Body of pancreas (tissue), 4 donors: ENCODE measurements around the gene OR52J3. TPM values are rescaled to one million over a fixed set of nuclear protein-coding genes. Genes with fewer than 3 reads are reported as not detected.

ENCODE experiments used
- ATAC-seq: fragments of 150-250 bp; one replicate; pipeline ENCODE4 v1.9.1; 2016
- DNase-seq, 4 donors: peaks; one replicate each; pipeline ENCODE4 v3.0.0-alpha.2; 2019
- H3K27ac ChIP-seq, 4 donors: fragments of 200-600 bp; sonication (generic); 1 replicate in 3 of 4; 2 replicates in 1 of 4; pipeline versions ENCODE4 v1.5.1 to v1.6.1; 2016 to 2019; ENCODE audit warnings: mild to moderate bottlenecking in 1 of 4, mixed read lengths in 1 of 4, moderate library complexity in 1 of 4
- H3K27me3 ChIP-seq, 2 donors: fragments of 200-600 bp; sonication (generic); one replicate each; pipeline ENCODE4 v1.6.0; 2016; ENCODE audit warnings: mild to moderate bottlenecking in 1 of 2
- H3K36me3 ChIP-seq, 2 donors: fragments of 200-600 bp; sonication (generic); replicated peaks in 1 of 2; 2 replicates each; pipeline ENCODE4 v1.5.1; 2016; ENCODE audit warnings: low read depth in 2 of 2; ENCODE audit not compliant: insufficient read depth in 1 of 2
- H3K4me1 ChIP-seq: fragments of 200-600 bp; sonication (generic); one replicate; pipeline ENCODE4 v1.6.0; 2016
- H3K4me3 ChIP-seq, 2 donors: fragments of 200-600 bp; sonication (generic); 1 replicate in 1 of 2; 2 replicates in 1 of 2; pipeline ENCODE4 v1.5.1; 2016 to 2019
- H3K9me3 ChIP-seq, 3 donors: fragments of 200-600 bp; sonication (generic); 1 replicate in 2 of 3; 2 replicates in 1 of 3; pipeline ENCODE4 v1.5.1; 2016
- CTCF ChIP-seq, 7 experiments: fragments of 450-650 bp in 4 of 7; fragments of 200-600 bp in 3 of 7; sonication (generic) in 3 of 7; IDR thresholded peaks; one replicate each; pipeline ENCODE4 v1.5.1; 2016 to 2019; ENCODE audit warnings: antibody characterized with exemption in 7 of 7
- POLR2A ChIP-seq, 3 donors: fragments of 450-650 bp; IDR thresholded peaks; one replicate each; pipeline ENCODE4 v1.6.1; 2016; ENCODE audit warnings: antibody characterized with exemption in 3 of 3, mild to moderate bottlenecking in 2 of 3
- WGBS, 2 donors: methylation state at CpG; one replicate each; pipeline ENCODE4 v1.1.5; 2017; 5-methylcytosine and 5-hydroxymethylcytosine counted together
- intact Hi-C: fragments of 100-400 bp; cut with DNase I; formaldehyde crosslinking; loops from one replicate; pipeline ENCODE4 v1.15.1; 2023
- total RNA-seq, 2 donors: library from RNA; depleted of rRNA; stranded (reverse); fragments of >200 nt; gene quantifications; one replicate each; pipeline ENCODE4 v1.1.0, GENCODE V29; 2016

Gene OR52J3
- not detected for total RNA-seq

GRCh38 chr11:5046226-5046625 is at the start of gene OR52J3:
TSS of gene OR52J3 (plus strand) at chr11:5046526. CDS start at chr11:5046526, 0 bp downstream.
- no peaks in the 10 kb centered on the region for H3K4me1 ChIP-seq
- intact Hi-C loops, result no loop called here
- H3K27me3 ChIP-seq, result no peaks in the 10 kb centered on the region
- TF ChIP-seq POLR2A (IDR thresholded peaks at IDR 0.05) (no peak), CTCF (IDR thresholded peaks at IDR 0.05) (no peak)
- ATAC-seq (no peak), DNase-seq (no peak)
- H3K36me3 ChIP-seq, result no peaks in the 10 kb centered on the region
- H3K9me3 ChIP-seq, result no peaks in the 10 kb centered on the region
- WGBS, 2 donors, result 27 to 53% methylated on average over 1 of the region's 1 CpG
- no peak within 1 kb of the TSS for H3K4me3 ChIP-seq
- H3K27ac ChIP-seq, result no peak within 1 kb of the TSS

GRCh38 chr11:5004424-5005274 is 41.7 kb upstream of the OR52J3 start:
- Histone ChIP-seq H3K27me3 (no peaks in the 10 kb centered on the region), H3K4me1 (no peaks in the 10 kb centered on the region), H3K9me3 (no peaks in the 10 kb centered on the region), H3K27ac (no peak overlapping the region), H3K4me3 (no peak overlapping the region), H3K36me3 (no peaks in the 10 kb centered on the region)
- intact Hi-C loops, result loop anchor here (5.0 to 10.0 kb wide), 2 partner anchors 367 to 820 kb away; partner anchors contain the start of gene OR51D1
- 21 to 23% methylated on average over 6 of the region's 6 CpGs for WGBS, 2 donors
- ATAC-seq (peak; percentile 65), DNase-seq (peak; percentile 61 to 83 (median 70))
- no peak for TF ChIP-seq POLR2A (IDR thresholded peaks at IDR 0.05)
- peak in 6 of 7 experiments; percentile 56 to 79 (median 63) for TF ChIP-seq CTCF (IDR thresholded peaks at IDR 0.05)

GRCh38 chr11:5007561-5007960 is 38.8 kb upstream of the OR52J3 start:
- TF ChIP-seq CTCF (IDR thresholded peaks at IDR 0.05), result no peak
- TF ChIP-seq POLR2A (IDR thresholded peaks at IDR 0.05), result no peak
- intact Hi-C loops, result loop anchor here (5.0 to 10.0 kb wide), 2 partner anchors 370 to 823 kb away; partner anchors contain the start of gene OR51D1

GRCh38 chr11:5011254-5011653 is 35.1 kb upstream of the OR52J3 start:
- Histone ChIP-seq H3K9me3 (no peaks in the 10 kb centered on the region), H3K27ac (no peak overlapping the region), H3K4me3 (no peak overlapping the region), H3K27me3 (no peaks in the 10 kb centered on the region), H3K4me1 (no peaks in the 10 kb centered on the region), H3K36me3 (no peaks in the 10 kb centered on the region)
- no peak for TF ChIP-seq POLR2A (IDR thresholded peaks at IDR 0.05)
- TF ChIP-seq CTCF (IDR thresholded peaks at IDR 0.05), result no peak
- intact Hi-C loops, result no loop called here
- no peak for DNase-seq
- no peak for ATAC-seq
- WGBS, 2 donors, result 61 to 66% methylated on average over 8 of the region's 8 CpGs

More at GRCh38 chr11:5007561-5007960, 38.8 kb upstream of the OR52J3 start:
- Histone ChIP-seq H3K4me3 (no peak overlapping the region), H3K4me1 (no peaks in the 10 kb centered on the region), H3K36me3 (no peaks in the 10 kb centered on the region), H3K27ac (no peak overlapping the region), H3K9me3 (no peaks in the 10 kb centered on the region), H3K27me3 (no peaks in the 10 kb centered on the region)
- 45 to 58% methylated on average over 2 of the region's 2 CpGs for WGBS, 2 donors
- DNase-seq, result no peak
- no peak for ATAC-seq
